MM.1S (cell line): ENCODE data around the gene P4HA3.

Experiments
- DNase-seq: peaks from one replicate; pipeline ENCODE4 v3.0.0-alpha.2; 2015
- H2AFZ ChIP-seq: fragments of 300-600 bp; sonication (generic); 2 replicates; pipeline ENCODE4 v1.6.0; 2016; ENCODE audit warnings: antibody characterized with exemption, low read length
- H3F3A ChIP-seq: fragments of 300-600 bp; sonication (generic); 2 replicates; pipeline ENCODE4 v1.6.1; 2016; ENCODE audit warnings: mild to moderate bottlenecking, antibody characterized with exemption, low read length, moderate library complexity, mixed read lengths; ENCODE audit not compliant: insufficient read depth
- H3K27ac ChIP-seq: fragments of 300-600 bp; sonication (generic); 2 replicates; pipeline ENCODE4 v1.5.1; 2016; ENCODE audit warnings: mild to moderate bottlenecking, low read length
- H3K27me3 ChIP-seq: fragments of 300-600 bp; sonication (generic); replicated peaks from 2 replicates; pipeline ENCODE4 v1.6.0; 2016; ENCODE audit warnings: low read length; ENCODE audit not compliant: insufficient read depth
- H3K36me3 ChIP-seq: fragments of 300-600 bp; sonication (generic); replicated peaks from 2 replicates; pipeline ENCODE4 v1.6.1; 2016; ENCODE audit warnings: mild to moderate bottlenecking, low read length, mixed read lengths; ENCODE audit not compliant: insufficient read depth
- H3K4me1 ChIP-seq: fragments of 300-600 bp; sonication (generic); 2 replicates; pipeline ENCODE4 v1.6.1; 2016; ENCODE audit warnings: low read length, mixed read lengths
- H3K4me2 ChIP-seq: fragments of 300-600 bp; sonication (generic); 2 replicates; pipeline ENCODE4 v1.6.0; 2016; ENCODE audit warnings: low read depth, low read length
- H3K4me3 ChIP-seq: fragments of 300-600 bp; sonication (generic); 2 replicates; pipeline ENCODE4 v1.5.1; 2016; ENCODE audit warnings: low read length, mixed read lengths
- H3K79me2 ChIP-seq: fragments of 300-600 bp; sonication (generic); 2 replicates; pipeline ENCODE4 v1.6.1; 2016; ENCODE audit warnings: mixed run types, low read length, mixed read lengths
- H3K9ac ChIP-seq: fragments of 300-600 bp; sonication (generic); 2 replicates; pipeline ENCODE4 v1.6.1; 2016; ENCODE audit warnings: low read length, mixed read lengths
- H3K9me2 ChIP-seq: fragments of 300-600 bp; sonication (generic); replicated peaks from 2 replicates; pipeline ENCODE4 v1.6.1; 2016; ENCODE audit warnings: mild to moderate bottlenecking, low read length, mixed read lengths; ENCODE audit not compliant: insufficient read depth
- H3K9me3 ChIP-seq: fragments of 300-600 bp; sonication (generic); replicated peaks from 2 replicates; pipeline ENCODE4 v1.6.1; 2016; ENCODE audit warnings: mild to moderate bottlenecking, low read length, mixed read lengths; ENCODE audit not compliant: insufficient read depth
- H4K20me1 ChIP-seq: fragments of 300-600 bp; sonication (generic); 2 replicates; pipeline ENCODE4 v1.6.1; 2016; ENCODE audit warnings: mild to moderate bottlenecking, low read length, moderate library complexity, mixed read lengths; ENCODE audit not compliant: insufficient read depth
- CTCF ChIP-seq: fragments of 300-600 bp; sonication (generic); IDR thresholded peaks from 2 replicates; pipeline ENCODE4 v1.5.1; 2016; ENCODE audit warnings: antibody characterized with exemption, low read length, mixed read lengths
- EZH2 ChIP-seq: fragments of 300-600 bp; sonication (generic); optimal IDR thresholded peaks from 2 replicates; pipeline ENCODE3; 2017; ENCODE audit warnings: low read depth, mild to moderate bottlenecking, antibody characterized with exemption, low read length, mixed read lengths
- EZH2phosphoT487 ChIP-seq: fragments of 300-600 bp; sonication (generic); IDR thresholded peaks from 2 replicates; pipeline ENCODE4 v1.6.1; 2018; ENCODE audit warnings: antibody characterized with exemption, low read length

P4HA3 gene

GRCh38 chr11:74249496-74249895, 61.9 kb downstream of the P4HA3 start:
- Histone ChIP-seq H3K27me3 (no peaks in the 10 kb centered on the region), H3K79me2 (no peaks in the 10 kb centered on the region), H3K9ac (no peak overlapping the region), H3K27ac (no peak overlapping the region), H2AFZ (no peak overlapping the region), H3K36me3 (no peaks in the 10 kb centered on the region), H3K4me3 (no peak overlapping the region), H3K4me2 (no peak overlapping the region), H3F3A (no peaks in the 10 kb centered on the region), H3K4me1 (no peaks in the 10 kb centered on the region), H4K20me1 (no peaks in the 10 kb centered on the region), H3K9me2 (no peaks in the 10 kb centered on the region), H3K9me3 (no peaks in the 10 kb centered on the region)
- TF ChIP-seq EZH2phosphoT487 (no peak), CTCF (no peak), EZH2 (no peak)
- DNase-seq = no peak

DNA sequence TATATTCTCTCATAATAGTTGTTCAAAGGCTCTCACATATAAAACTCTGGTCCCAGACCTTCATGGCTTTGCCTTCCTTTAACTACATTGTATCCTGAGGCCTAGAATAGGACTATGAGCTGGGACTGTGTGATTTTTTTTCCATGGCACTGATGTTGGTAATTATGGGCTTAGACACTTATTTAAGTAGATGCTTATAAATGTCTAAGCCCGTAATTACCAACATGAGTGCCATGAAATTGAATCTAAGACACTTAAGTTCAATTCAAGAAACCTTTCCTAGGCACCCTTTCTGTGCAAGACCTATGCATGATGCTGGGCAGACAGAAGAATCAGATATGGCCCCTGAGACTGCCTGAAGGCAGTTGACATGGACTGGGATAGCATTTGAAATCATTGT, 63.0 kb downstream of the P4HA3 start:
- no peaks in the 10 kb centered on the region for H3F3A ChIP-seq
- no peaks in the 10 kb centered on the region for H3K36me3 ChIP-seq
- H3K27me3 ChIP-seq = no peaks in the 10 kb centered on the region

DNA sequence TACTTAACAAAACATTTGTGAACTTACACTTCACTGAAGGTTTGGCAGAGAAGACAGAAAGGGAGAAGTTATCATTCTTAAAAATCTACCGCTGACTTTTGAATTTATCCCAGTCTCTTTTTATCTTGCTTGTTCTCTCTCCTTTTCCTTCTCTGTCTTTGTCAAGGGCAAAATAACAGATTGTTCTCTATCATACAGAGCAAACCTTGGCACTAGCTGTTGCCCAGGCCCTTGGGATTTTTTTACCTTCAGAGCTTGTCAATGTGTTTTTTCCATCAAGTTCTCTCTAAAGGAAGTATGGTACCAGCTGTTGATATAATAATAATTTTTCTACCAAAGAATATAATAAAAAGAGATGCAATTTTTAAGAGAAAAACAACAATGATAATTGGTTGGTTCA, 73.2 kb downstream of the P4HA3 start:
- Histone ChIP-seq H3K9me3 (no peaks in the 10 kb centered on the region), H4K20me1 (no peaks in the 10 kb centered on the region), H3K4me3 (no peak overlapping the region), H3K4me1 (no peaks in the 10 kb centered on the region), H3K9me2 (no peaks in the 10 kb centered on the region), H3K27ac (no peak overlapping the region), H3K36me3 (no peaks in the 10 kb centered on the region), H2AFZ (no peak overlapping the region), H3K79me2 (no peaks in the 10 kb centered on the region), H3K27me3 (no peaks in the 10 kb centered on the region), H3K9ac (no peak overlapping the region), H3F3A (no peaks in the 10 kb centered on the region), H3K4me2 (no peak overlapping the region)
- TF ChIP-seq EZH2phosphoT487 (no peak), CTCF (no peak)
- no peak for DNase-seq

More for the DNA sequence above, 63.0 kb downstream of the P4HA3 start:
- no peak for DNase-seq
- H3K9ac ChIP-seq = no peak overlapping the region
- no peaks in the 10 kb centered on the region for H3K9me3 ChIP-seq
- H3K27ac ChIP-seq = no peak overlapping the region
- no peaks in the 10 kb centered on the region for H3K9me2 ChIP-seq
- H3K4me3 ChIP-seq = no peak overlapping the region
- H3K4me2 ChIP-seq = no peak overlapping the region
- H3K4me1 ChIP-seq = no peaks in the 10 kb centered on the region
- H3K79me2 ChIP-seq = no peaks in the 10 kb centered on the region
- H2AFZ ChIP-seq = no peak overlapping the region
- H4K20me1 ChIP-seq = no peaks in the 10 kb centered on the region
- TF ChIP-seq EZH2 = no peak
- no peak for TF ChIP-seq CTCF
- TF ChIP-seq EZH2phosphoT487 = no peak
